Endometrial microvascular endothelial cells (primary cell): Measurements from ENCODE around the gene RAB33B. TPM values are rescaled to one million over a fixed set of nuclear protein-coding genes. Genes with fewer than 3 reads are reported as not detected.

Experiments used
- total RNA-seq: library from RNA; depleted of rRNA; stranded (reverse); fragments of >200 nt; gene quantifications from one replicate; pipeline ENCODE4 v1.2.3, GENCODE V29; 2015; ENCODE audit errors: inconsistent ontology term

Gene RAB33B
- total RNA-seq, 1 donor from 2014 or later, result 13.6 TPM

Other genes with a start within 250 kb of the RAB33B start
- 2.4 TPM for gene MGARP, start 173.9 kb upstream of the RAB33B start, total RNA-seq
- 45.8 TPM for gene NAA15, start 152.6 kb upstream of the RAB33B start, total RNA-seq
- 96.1 TPM for gene NDUFC1, start 151.6 kb upstream of the RAB33B start, total RNA-seq
- gene SETD7, start 102.1 kb downstream of the RAB33B start, total RNA-seq, result 53.8 TPM
- 126 TPM for gene MGST2, start 211.7 kb downstream of the RAB33B start, total RNA-seq